Stimulated activated CD4-positive, alpha-beta T cell treated with anti-CD3 and anti-CD28 coated beads, Interleukin-4, amount 100 ng/mL, for 48 hours (primary cell): ENCODE results near the gene TJP1.
"Not testable (repeated sequence)": the region's sequence is repeated elsewhere in the genome, so short reads cannot be mapped to it uniquely, and the experiment has no call there.

Source experiments
- DNase-seq, 2 donors: peaks; one replicate each; pipeline ENCODE4 v3.0.0-alpha.2; 2020; ENCODE audit warnings: low read depth in 2 of 2

TJP1 gene

DNA sequence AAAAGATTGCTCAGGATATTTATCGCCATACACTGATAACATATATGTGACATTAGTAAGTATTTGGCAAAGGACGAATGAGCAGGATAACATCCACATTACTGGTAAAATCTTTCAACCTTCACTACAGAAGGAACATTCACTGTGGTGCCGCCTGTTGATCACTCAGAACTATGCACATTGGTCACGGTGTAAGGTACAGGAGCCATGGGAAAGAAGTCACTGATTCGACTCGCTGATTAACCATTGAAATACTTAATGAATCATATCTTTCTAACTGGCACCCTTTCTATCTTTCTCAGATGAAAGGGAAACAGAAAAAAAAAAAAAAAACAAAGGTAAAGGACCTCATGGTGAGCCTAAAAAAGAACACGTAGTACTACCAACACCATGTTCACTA is 68.8 kb downstream of the TJP1 start:
- no peak for DNase-seq

DNA sequence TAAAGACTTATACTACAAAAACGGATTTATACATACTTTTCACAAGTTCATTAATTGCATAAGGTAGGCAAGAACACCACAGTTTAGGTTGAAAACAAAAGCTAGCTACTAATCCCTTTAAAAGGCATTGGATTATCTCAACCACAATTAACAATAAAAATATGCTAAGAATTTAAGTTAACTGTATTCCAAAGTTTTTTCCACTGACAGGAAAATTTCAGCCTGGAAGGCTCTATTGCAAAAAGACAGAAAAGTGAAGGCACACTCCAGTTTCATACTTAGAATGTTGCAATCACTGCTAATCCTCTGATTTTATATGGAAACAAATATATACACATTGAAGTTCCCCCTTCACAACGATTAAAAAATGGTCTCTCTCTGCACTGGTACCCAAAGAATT is 71.5 kb downstream of the TJP1 start:
- DNase-seq: no peak

DNA sequence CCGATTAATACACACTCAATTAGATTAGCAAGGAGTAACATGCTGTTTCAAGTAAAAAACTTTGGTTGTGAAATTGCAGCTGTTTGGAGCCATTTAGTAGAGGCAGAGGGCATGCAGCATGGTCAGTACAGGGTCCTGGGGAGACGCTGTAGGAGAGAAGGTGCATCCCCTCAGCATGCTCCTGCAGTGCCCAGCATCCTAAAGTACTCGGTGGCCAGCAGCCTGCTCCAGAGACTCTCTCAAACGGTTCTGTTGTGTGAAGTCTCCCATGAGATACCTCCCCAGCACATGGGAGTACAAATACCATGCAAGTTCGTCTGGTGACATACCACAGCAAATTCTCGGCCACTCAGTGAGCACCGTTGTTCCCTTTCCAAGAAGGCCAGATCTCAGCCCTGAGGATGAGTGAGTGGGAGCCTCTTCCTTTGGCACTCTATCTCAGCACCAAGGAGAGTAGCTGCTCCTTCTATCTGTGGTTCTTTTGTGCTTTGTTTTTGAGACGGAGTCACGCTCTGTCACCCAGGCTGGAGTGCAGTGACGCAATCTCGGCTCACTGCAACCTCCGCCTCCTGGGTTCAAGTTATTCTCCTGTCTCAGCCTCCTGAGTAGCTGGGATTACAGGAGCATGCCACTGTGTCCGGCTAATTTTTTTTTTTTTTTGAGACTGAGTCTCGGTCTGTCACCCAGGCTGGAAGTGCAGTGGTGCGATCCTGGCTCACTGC is 72.7 kb downstream of the TJP1 start:
- DNase-seq: no peak

DNA sequence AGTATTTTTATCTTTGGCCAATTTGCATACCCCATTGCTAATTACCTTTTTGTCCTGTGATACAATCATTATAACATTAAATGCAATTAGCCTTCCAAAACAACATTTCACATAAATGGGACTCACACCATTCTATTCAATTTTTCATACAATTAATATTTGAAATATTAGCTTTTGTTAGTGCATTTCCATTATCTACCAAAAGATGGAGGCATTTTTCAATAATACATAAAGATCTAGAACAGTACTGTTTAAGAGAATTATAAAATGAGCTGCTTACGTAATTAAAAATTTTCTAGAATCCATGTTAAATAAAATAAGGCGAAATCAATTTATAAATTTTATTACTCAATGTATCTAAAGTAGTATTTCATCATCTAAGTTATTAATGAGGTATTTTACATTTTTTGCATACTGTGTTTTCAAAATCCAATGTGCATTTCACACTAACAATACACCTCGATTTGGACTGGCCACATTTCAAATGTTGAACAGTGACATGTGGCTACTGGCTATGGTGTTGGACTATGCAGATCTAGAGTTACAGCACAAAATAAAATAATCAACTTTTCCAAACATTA is 74.3 kb downstream of the TJP1 start:
- DNase-seq: no peak

DNA sequence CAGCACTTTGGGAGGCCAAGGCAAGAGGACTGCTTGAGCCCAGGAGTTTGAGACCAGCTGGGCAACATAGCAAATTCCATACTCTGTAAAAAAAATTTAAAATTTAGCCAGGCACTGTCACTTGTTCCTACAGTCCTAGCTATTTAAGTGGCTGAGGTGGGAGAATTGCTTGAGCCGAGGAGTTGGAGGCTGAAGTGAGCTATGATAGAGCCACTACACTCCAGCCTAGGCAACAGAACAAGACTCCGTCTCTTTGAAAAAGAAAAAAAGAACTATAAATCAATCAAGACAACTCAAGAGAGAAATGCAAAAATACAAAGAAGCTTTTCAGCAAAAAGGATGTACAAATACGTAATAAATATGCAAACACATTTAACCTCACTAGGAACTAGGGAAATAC is 78.8 kb downstream of the TJP1 start:
- no peak for DNase-seq

DNA sequence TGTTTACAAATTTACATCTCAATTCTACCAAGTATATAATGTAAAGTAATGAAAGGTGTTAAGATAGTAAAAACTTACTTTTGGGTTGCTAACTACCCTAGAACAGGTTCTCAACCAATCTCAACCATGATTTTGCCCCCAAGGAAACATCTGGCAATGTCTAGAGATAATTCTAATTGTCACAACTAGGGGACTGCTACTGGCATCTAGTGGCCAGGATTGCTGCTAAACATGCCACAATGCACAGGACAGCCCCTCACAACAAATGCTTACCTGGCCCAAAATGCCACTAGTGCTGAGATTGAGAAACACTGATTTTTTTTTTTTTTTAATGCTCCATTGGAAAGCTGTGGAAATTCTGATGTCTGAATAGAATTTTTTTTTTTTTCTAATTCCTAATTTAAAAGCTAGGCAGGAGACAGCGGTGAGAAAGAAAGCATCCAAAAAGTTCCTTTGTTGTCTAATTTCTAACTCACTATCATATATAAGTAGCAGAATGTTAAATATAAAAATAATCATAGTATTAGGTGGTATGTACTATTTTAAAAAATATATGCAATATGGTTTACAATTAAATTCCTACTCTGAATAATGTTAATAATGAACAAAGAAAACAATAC is 81.5 kb downstream of the TJP1 start:
- DNase-seq: no peak

DNA sequence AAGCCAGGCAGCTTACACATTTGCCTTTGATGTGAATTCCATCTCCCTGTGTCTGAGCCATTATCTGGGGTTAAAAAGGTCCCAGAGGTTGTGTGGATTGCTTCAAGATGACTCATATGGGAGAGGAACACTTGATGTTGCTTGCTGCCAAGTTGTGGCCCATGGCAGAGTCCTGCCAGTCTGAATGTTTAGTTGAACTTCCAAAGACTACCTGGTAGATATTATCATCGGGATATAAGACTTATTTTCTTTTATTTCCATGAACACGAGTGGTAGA is 85.6 kb downstream of the TJP1 start:
- DNase-seq: no peak

DNA sequence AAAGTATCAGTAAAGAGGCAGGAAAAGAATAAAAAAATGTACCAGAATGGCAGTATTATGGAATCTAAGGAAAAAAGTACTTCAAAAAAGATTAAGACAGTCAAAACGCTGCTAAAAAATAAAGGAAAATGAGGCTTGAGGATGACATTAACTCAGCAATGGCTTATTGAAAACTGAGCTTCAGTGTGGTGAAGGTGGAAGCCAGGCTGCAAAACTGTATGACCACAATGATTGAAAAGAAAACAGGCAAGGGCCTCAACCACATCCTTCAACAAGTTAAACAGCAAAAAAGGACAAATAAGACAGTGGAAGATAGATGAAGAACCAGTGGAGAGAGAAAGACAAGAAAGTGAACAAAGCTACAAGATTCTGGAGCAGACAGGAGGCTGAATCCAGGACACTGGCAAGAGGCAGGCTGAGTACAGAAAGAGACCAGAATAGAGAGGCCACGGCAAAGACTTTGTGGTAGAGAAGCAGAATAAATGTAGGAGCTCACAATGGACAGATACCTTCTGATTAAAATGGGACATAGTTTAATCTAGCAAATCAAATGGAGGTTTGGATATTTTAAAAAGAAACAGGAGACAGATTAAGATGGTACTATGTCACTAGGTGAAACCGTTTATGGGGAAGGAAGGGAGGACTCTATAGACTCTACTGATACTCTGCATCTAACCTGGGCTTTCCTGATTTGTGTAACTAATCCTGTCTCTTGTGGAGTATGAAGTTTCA is 86.1 kb downstream of the TJP1 start:
- DNase-seq: no peak

DNA sequence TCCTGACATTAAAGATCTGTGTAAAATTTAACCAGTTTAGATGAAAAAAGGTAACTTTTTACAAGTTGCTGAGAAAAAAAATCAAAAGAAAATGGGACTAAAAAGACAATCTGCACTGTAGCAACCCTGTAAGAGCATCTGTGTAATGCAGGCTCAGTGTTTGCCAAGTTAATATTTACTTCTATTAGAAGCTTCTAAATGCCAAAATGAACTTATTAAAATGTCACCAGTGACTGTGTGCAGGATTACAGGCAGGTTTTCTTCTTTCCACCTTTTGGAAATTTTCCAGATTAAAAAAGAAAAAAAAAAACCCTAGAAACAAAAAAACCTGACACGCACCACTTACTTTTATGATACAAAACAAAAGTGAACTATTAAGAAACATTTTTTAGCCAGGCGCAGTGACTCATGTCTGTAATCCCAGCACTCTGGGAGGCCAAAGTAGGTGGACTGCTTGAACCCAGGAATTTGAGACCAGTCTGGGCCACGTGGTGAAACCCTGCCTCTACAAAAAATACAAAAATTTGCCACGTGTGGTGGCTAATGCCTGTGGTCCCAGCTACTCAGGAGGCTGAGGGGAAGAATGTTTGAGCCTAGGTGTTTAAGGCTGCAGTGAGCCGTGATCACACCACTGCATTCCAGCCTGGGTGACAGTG is 87.2 kb downstream of the TJP1 start:
- no peak for DNase-seq

DNA sequence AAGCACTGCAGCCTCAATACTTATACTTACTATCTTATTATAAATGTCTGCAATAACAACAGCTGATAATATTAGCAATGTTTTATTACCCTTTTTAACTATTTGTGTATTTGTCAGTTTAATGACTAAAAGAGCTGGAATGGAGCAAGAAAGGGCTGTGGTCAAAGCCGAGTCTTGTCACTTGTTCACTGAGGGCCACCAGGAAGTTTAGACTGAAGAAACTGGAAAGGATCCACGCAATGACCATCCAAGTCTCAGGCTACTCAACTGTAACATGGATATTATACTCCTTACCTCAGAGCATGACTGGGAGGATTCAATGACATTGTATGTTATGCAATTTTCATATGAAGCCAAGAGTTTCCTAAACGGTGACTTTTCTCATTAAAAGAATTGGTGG is 90.4 kb downstream of the TJP1 start:
- DNase-seq: no peak

DNA sequence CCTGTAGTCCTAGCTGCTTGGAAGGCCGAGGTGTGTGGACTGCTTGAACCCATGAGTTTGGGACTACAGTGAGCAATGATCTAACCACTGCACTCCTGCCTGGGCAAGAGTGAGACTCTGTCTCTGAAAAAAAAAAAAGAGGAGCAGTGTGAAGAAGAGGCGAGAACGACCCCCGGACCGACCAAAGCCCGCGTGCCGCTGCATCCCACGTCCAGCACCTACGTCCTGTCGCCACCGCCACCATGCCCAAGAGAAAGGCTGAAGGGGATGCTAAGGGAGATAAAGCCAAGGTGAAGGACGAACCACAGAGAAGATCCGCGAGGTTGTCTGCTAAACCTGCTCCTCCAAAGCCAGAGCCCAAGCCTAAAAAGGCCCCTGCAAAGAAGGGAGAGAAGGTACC is 91.8 kb downstream of the TJP1 start:
- not testable (repeated sequence) for DNase-seq

DNA sequence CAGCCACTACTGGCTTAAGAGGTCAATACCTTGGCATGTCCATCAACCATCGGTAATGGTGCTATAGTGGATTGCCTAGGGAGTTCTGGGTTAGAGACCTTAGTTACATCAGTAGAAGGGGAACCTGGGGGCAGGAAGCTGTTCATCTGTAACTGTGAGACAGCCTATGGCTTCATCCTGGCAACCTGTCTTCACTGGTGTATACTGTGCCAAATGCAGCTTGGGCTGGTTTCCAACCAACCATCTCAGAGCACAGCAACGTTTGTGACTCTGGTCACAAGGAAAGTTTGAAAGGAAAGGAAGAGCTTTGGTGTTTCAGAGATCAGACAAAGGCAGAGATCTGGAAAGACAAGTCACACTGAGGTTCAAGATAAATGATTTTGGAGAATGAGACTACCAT is 93.8 kb downstream of the TJP1 start:
- no peak for DNase-seq

DNA sequence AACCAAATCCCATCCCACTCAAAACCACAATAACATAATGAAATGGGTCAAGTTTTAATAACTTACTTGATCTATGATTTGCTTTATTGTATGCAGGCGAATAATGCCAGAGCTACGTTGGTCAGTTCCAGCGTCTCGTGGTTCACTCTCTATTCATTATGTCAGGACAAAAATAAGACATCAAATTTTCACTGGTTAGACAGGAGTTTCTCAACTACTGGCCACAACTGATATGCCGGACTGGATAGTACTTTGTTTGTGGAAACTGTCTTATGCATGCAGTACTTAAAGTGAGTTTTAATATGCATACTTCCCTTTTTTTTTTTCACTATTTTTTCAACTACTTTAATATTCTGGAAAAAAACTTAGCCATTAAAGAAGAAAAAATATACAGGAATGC is 94.4 kb downstream of the TJP1 start:
- DNase-seq: no peak

DNA sequence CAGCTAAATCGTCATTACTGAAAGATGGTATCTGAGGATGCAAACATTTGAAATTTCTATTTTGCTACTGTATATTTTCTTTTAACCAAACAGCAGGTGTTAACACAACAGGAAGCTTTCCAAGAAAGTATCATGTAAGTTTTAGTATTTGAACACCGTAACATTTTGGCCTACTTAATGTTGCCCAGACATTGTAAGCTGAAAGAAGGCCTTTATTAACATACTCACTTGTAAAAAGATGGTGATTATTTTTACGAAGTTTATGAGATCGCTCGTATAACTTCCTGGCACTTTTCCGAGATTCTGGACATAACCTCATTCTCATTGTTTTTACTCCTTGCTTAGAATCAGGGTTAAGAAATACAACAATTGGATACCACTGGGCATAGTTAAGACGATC is 95.7 kb downstream of the TJP1 start:
- no peak for DNase-seq

DNA sequence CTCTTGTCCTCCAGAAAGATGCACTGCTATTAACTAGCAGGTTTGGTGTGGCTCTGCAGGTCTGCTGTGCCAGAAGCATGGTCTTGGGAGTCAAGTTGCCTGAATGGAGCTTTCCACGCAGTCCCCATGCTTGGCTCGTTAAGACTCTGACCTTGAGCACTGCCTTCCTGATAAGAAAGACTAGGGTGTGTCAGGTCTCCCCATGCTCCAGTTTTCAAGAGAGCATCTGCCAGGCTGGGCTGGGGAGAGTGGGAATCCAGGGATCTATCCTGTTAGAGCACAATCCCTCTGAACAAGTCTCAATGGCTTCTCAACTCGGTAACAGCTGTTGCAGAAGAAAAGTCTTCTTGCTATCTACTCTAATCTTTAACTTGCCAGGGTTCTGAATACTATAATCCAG is 98.2 kb downstream of the TJP1 start:
- no peak for DNase-seq

DNA sequence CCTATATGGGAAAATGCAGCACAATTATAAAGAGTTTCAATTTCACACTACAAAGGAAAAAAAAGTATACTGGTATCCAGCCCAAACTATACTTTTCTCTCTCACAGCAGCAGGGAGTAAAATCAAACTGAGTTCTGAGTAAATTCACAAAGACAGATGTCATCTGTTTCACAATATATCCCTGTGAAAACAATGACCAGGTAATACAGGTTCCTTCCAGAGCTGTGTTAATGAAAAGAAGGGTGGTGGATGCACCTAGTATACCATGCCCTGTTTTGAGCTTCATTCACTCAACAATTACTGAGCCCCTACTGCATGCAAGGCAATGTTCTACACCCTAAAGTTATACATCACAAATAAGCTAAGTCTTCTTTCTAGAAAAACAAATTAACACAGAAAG is 108.5 kb downstream of the TJP1 start:
- no peak for DNase-seq

DNA sequence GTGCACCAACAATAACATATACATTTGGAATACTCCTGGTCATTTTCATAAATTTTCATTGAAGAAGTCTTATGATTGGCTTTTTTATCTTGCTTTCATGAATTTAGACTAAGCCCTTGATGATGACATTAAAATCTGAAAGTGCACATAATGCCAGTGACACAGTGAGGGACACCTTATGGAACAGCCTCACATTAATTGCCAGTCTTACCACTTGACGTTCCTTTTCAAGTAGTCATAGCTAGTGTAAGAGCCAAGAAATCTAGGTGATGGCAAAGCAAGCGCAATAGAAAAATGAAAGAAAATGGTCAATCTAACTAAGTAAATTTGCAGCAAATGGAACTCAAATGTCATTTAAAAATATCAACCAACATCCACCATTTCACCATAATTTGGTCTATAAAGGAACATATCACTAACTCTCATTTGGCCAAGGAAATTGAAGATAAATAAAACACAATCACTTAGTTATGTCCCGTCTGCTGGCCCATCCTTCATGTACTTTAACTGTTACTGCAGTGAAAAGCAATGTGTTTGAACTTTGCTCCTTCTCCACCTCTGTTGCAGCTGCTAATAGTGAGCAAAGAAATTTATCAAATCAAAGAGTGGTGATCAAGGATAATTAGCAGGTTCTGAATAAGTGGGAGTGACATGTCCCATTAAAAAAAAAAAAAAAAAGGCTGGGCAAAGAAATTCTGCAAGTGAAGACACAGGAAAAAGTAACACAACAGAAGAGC is 110.0 kb downstream of the TJP1 start:
- no peak for DNase-seq

DNA sequence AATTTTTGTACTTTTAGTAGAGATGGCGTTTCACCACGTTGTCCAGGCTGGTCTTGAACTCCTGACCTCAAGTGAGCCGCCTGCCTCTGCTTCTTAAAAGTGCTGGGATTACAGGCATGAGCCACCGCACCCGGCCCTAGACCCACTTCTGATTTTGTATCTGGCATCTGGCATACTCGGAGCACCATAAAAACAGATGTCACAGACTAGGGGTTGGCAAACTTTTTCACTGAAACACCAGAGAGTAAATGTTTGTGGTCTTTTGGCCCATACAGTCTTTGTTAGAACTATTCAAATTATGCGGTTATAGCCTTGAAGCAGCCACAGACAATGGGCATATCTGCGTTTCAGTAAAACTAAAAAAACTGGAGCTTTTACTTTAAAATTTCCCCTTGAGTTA is 110.7 kb downstream of the TJP1 start:
- DNase-seq: no peak

DNA sequence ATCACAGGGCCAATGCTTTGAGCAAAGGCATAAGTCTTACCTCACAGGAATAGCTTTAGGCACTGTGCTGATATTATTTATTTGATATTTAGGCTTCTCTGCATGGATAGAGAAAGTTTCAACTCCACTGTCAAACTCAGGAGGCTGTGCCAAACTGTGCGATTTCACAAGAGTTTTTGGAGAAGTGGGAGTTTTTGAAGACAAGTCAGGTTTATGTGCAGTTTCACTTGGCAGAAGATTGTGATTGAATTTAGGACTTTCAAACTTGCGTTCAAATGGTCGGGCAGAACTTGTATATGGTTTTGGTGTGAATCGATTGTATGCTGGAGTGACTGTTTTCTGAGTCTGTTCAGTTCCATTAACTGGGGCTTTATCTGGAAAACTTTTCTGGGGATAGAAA is 113.7 kb downstream of the TJP1 start:
- no peak for DNase-seq

DNA sequence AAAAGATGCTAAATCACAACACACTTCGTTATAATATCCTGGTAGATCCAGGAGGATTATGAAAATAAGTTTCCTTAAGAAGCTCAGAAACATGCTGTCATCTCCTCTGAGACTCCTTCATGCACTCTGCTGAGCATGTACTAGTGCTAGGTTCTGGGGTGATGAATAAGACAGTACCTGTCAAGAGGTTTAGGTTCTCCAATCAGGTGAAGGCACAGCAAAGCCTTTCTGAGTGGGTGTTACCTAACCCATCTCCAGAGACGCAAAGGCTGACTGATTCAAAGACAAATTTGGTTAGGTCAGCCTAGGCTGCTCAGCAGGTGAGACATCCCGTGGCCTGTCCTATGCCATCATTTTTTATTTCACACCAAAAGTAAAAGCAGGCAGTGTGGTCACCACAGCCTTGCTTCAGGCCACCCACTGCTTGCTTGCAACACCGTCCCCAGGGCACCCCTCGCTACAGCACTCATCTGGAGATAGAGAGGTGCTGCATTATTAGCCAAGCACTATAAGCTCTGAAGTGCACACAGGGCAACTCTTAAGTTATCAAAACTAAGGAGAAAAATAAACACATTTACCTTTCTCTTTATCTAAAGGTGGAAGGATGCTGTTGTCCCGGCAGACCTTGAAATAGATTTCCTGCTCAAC is 117.2 kb downstream of the TJP1 start:
- DNase-seq: no peak

DNA sequence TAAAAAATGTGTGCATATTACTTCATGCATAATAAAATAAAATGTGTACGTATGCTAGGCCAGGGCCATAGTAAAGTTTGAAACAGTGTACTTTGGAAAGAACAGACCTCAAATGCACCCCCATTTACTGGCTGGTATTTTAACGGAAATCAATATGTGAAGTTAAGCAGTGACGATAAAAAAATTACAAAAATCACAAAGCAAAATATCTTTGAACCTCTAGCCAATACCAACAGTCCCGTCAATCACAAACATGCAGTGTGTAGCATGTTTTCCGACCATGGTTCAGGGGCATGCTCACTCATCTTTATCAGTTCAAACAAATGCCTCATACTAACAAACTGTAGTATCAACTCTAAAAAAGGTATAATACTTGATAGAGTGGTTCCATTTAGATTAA is 121.1 kb downstream of the TJP1 start:
- no peak for DNase-seq
